ENCODE results near the gene PANX2. TPM values are rescaled to one million over a fixed set of nuclear protein-coding genes. Genes with fewer than 3 reads are reported as not detected.

The PANX2 gene
- total RNA-seq, 1 donor, result 0.94 TPM

DNA sequence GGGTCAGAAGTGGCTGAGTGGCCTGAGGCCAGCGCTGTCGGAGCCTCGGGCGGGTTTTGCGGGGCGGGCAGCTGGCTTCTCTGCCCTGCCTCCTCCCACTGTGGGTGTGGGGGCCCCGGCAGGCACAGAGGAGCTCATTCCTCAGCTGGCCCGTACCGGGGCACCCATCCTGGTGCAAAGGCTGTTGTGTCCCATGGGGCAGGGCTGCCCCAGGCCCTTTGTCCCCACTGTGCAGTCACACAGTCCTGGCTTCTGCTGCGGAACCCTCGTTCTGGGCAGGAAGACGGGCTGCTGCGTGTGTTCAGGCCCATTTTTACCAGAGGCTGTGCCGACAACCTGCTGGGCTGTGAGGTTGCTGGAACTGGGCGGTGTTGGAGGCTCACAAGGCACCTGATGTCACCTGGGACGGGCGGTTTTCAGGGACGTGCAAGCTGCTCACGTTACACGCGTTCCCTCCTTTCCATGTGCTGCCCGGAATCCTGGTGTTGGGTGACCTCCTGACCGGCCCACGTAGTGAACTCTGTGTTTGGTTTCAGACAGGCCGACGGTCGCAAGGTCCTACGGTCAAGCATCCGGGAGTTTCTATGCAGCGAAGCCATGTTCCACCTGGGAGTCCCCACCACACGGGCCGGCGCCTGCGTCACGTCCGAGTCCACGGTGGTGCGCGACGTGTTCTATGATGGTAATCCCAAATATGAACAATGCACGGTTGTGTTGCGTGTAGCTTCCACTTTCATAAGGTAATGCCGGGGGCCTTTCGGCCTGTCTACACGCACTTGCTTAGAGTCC is 35.4 kb downstream of the PANX2 start:
- peaks cover 63% of the 10 kb centered on the region for H3K4me1 ChIP-seq (ENCODE audit: insufficient read depth, low read length)
- no peaks in the 10 kb centered on the region for H3K27me3 ChIP-seq (ENCODE audit: insufficient read depth, low read length)
- H3K9me3 ChIP-seq (ENCODE audit: low read depth, low read length), result no peaks in the 10 kb centered on the region

DNA sequence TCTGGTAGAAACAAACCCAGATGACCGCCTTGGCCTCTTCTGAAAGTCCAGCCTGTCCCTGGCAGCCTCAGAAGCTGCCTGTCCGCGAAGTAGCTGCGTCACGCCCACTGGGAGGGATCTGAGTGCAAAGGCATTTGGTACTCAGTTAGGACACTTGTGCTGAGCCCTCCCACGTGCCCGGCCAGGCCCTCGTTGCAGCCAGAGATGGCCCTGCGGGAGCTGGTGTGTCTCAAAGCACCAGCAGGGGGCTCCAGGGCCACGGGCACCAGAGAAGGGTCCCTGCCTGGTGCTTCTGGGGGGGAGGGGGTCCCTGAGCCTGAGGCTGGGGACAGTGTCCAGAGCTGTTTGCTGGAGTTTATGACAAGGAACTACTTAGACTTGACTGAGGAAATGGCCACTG is 36.1 kb downstream of the PANX2 start:
- Histone ChIP-seq H3K4me3 (ENCODE audit: low read length) (no peak overlapping the region), H3K9me3 (ENCODE audit: low read depth, low read length) (no peaks in the 10 kb centered on the region), H3K27me3 (ENCODE audit: insufficient read depth, low read length) (no peaks in the 10 kb centered on the region), H3K4me1 (ENCODE audit: insufficient read depth, low read length) (peaks cover 61% of the 10 kb centered on the region)

More for the DNA sequence above, 35.4 kb downstream of the PANX2 start:
- H3K4me3 ChIP-seq (ENCODE audit: low read length), result no peak overlapping the region

DNA sequence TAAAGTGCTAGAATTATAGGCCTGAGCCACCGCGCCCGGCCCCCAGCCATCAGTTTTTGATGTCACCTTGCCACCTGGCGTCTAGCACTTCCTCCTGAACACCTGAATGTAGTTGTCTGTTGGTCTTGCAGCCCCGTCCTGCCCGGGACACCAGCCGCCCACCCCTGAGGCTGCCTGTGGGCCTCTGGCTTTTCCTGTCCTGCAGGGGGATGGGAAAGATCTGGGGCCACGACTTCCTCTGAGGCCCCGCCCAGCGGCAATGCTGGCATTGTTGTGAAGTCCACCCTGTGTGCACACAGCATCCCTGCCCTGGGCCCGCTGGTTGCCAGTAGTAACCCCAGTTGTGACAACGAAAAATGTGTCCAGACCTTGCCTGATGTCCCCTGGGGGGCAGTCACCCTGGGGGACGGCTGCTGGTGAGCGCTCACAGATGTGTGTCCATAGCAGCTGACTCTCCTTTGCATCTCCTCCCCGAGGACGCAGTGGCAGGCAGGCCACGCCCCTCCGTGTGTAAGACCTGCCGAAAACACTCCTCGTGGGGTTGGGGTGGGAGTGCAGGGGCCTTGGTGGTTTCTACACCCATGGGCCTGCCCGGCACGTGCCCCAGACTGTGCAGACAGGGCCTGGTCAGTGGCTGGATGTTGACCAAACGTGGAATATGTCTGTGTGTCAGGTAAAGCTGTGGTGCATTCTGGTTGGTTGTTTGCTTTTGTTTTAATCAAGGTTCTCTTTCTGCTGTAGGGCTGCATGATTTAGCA is 37.0 kb downstream of the PANX2 start:
- Histone ChIP-seq H3K4me3 (ENCODE audit: low read length) (no peak overlapping the region), H3K4me1 (ENCODE audit: insufficient read depth, low read length) (peaks cover 51% of the 10 kb centered on the region), H3K9me3 (ENCODE audit: low read depth, low read length) (no peaks in the 10 kb centered on the region), H3K27me3 (ENCODE audit: insufficient read depth, low read length) (no peaks in the 10 kb centered on the region)

DNA sequence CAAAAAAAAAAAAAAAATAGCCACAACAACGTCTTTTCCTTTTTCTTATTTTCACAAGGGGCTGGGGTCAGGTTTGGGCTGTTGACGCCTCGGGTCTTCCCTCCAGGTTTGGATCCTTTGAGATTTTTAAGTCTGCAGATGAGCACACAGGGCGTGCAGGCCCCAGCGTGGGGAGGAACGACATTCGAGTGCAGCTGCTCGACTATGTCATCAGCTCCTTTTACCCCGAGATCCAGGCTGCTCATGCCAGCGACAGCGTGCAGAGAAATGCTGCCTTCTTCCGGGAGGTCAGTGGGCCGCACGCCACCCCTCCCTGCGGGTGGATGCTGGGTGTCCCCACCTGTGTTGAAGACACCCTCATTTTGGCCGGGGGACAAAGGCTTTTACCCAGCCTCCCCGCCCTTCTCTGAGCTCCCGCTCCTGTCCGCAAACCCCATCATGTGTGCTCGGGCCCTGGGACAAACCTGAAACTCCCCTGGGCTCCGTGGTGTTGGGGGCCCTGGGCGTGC is 38.0 kb downstream of the PANX2 start:
- no peaks in the 10 kb centered on the region for H3K27me3 ChIP-seq (ENCODE audit: insufficient read depth, low read length)
- no peak overlapping the region for H3K4me3 ChIP-seq (ENCODE audit: low read length)
- H3K4me1 ChIP-seq (ENCODE audit: insufficient read depth, low read length), result peaks cover 43% of the 10 kb centered on the region
- H3K9me3 ChIP-seq (ENCODE audit: low read depth, low read length), result no peaks in the 10 kb centered on the region

DNA sequence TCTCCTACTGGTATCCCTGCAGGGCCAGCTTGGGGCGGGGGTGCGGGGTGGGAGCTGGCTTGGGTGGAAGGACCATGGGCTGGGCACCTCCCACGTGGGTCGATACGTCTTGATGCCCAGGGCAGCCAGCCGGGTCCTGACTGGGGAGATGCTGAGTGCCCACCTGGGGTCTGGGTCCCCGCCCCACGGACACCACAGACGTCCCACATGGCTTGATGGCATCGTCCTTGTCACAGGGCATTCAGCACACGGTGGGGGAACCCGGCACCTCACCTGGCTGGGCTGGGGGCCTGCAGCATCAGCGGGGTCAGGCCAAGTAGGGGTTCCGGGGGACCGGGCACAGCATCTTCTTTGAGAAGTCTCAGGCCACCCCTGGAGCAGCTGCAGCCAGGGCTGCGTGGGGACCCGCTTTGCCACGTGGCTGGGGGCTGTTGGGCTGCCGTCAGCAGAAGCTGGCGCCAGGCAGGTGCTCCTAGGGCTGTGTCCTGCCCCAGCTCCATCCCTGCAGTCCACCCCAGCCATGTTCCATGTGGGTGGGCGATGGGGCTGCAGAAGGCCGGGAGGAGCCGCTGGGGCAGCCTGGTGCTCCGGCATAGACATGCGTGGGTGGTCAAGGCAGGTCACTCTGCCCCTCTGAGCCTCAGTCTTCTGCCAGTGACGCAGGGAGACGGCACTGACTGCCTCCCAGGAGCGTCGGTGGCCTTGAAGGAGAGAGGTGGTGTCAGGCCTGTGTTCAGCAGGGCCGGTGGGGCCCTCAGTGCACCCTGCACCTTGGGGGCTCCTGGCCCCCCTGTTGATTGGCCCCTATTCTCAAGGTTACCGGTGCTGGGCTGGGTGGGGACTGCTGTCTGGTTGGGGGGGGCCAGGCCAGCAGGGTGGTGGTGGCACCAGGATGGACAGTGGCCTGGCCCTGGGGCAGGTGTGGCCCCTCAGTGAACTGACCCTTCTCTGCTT is 38.7 kb downstream of the PANX2 start:
- H3K4me1 ChIP-seq (ENCODE audit: insufficient read depth, low read length), result peaks cover 37% of the 10 kb centered on the region
- H3K27me3 ChIP-seq (ENCODE audit: insufficient read depth, low read length), result no peaks in the 10 kb centered on the region
- no peaks in the 10 kb centered on the region for H3K9me3 ChIP-seq (ENCODE audit: low read depth, low read length)
- H3K4me3 ChIP-seq (ENCODE audit: low read length), result no peak overlapping the region

DNA sequence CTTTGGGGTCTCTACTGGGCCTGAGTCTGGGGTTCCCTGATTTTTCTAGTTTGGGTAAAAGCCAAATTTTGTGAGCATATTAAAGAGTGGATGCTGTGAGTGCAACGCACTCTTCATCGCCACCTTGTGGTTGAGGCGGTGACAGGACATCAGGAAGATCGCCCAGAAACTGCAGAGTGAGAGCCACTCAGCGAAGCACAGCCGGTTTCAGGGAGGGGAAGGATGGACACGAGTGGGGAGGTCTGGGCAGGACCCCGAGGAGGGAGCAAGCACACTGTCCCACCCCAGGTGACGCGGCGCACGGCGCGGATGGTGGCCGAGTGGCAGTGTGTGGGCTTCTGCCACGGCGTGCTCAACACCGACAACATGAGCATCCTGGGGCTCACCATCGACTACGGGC is 39.4 kb downstream of the PANX2 start:
- Histone ChIP-seq H3K4me1 (ENCODE audit: insufficient read depth, low read length) (peaks cover 30% of the 10 kb centered on the region), H3K27me3 (ENCODE audit: insufficient read depth, low read length) (no peaks in the 10 kb centered on the region), H3K4me3 (ENCODE audit: low read length) (no peak overlapping the region), H3K9me3 (ENCODE audit: low read depth, low read length) (no peaks in the 10 kb centered on the region)

DNA sequence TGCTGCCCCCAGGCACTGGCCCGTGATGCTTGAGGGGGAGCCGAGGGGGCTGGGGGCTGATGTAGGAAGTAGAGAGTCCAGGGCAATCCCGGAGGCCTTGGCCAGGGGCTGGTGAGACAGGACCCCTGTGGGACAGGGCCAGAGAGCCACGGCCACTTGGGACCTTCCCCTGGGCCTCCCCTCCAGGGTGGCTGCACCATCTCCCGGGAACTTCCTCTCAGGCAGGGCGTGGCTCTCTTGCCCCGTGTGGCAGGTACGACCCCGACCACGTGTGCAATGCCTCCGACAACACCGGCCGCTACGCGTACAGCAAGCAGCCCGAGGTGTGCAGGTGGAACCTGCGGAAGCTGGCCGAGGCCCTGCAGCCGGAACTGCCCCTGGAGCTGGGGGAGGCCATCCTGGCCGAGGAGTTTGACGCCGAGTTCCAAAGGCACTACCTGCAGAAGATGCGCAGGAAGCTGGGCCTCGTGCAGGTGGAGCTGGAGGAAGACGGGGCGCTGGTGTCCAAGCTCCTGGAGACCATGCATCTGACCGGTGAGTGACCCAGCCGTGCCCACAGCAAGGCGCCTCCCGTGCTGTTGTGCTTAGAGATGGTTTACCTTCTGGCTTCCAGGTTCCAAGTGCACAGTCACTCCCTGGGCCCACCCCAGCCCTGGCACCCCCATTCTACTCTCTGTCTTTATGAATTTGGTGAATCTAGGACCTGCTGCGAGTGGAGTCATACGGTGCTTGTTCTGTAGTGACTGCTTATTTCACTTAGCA is 40.0 kb downstream of the PANX2 start:
- Histone ChIP-seq H3K4me3 (ENCODE audit: low read length) (no peak overlapping the region), H3K9me3 (ENCODE audit: low read depth, low read length) (no peaks in the 10 kb centered on the region), H3K4me1 (ENCODE audit: insufficient read depth, low read length) (peaks cover 25% of the 10 kb centered on the region), H3K27me3 (ENCODE audit: insufficient read depth, low read length) (no peaks in the 10 kb centered on the region)

DNA sequence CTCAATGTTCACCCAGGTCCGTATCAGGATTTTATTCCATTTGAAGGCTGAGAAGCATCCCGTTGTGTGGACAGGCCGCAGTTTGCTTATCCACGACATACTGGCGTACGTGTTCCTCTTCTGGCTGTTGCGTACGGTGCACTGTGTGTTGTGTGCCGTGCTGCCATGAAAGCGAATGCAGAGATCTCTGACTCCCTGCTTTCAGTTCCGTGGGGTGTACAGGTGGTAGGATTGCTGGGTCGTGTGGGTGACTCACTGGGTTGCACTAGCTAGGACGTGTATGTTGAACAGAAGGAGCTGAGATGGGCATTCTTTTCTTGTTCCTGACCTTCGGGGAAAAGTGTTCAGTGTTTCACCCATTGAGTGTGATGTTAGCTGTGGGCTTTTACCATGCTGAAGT is 40.6 kb downstream of the PANX2 start:
- no peaks in the 10 kb centered on the region for H3K9me3 ChIP-seq (ENCODE audit: low read depth, low read length)
- H3K4me3 ChIP-seq (ENCODE audit: low read length), result no peak overlapping the region
- peaks cover 25% of the 10 kb centered on the region for H3K4me1 ChIP-seq (ENCODE audit: insufficient read depth, low read length)
- no peaks in the 10 kb centered on the region for H3K27me3 ChIP-seq (ENCODE audit: insufficient read depth, low read length)

DNA sequence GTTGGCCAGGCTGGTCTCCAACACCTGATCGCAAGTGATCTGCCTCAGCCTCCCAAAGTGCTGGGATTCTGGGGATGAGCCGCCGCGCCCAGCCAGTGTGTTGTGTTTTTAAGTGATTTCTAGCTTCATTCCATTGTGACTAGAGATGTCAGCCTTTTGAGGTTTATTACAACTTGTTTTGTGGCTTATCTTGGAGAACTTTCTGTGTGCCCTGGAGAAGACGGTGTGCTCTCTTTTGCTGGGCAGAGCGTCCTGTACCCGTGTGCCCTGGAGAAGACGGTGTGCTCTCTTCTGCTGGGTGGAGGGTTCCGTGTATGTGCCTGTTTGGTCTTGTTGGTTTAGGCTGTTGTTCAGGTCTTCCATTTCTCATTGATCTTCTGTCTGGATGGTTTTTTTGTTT is 42.7 kb downstream of the PANX2 start:
- Histone ChIP-seq H3K4me3 (ENCODE audit: low read length) (no peak overlapping the region), H3K9me3 (ENCODE audit: low read depth, low read length) (no peaks in the 10 kb centered on the region), H3K27me3 (ENCODE audit: insufficient read depth, low read length) (no peaks in the 10 kb centered on the region), H3K4me1 (ENCODE audit: insufficient read depth, low read length) (peaks cover 9% of the 10 kb centered on the region)

DNA sequence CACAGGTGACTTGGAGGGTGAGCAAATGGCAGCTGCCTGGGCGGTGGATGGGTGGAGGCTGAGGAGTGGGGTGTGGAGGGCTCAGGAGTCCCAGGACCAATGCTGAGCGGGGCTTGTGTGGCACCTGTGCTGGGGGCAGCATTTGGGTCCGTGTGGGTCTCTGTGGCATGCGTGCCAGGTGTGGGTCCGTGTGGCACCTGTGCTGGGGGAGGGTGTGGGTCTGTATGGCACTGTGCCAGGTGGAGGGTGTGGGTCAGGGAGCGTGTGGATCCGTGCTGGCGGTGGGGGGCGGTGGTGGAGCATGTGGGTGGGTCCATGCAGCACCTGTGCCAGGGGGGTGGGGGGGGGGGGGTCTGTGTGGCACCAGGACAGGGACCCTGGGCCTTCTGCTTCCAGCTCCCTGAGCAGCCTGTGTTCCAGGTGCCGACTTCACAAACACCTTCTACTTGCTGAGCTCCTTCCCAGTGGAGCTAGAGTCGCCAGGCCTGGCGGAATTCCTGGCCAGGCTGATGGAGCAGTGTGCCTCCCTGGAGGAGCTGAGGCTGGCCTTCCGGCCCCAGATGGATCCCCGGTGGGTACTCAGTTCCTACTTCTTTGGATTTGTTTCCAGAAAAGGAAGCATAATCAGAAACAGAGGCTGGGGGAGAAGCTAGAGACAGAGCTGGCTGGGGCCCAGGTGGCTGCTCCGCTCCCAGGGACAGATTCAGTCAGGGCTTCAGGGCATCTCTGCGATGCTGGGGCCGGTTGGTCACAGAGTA is 44.9 kb downstream of the PANX2 start:
- Histone ChIP-seq H3K27me3 (ENCODE audit: insufficient read depth, low read length) (no peaks in the 10 kb centered on the region), H3K4me3 (ENCODE audit: low read length) (no peak overlapping the region), H3K4me1 (ENCODE audit: insufficient read depth, low read length) (no peaks in the 10 kb centered on the region), H3K9me3 (ENCODE audit: low read depth, low read length) (no peaks in the 10 kb centered on the region)

DNA sequence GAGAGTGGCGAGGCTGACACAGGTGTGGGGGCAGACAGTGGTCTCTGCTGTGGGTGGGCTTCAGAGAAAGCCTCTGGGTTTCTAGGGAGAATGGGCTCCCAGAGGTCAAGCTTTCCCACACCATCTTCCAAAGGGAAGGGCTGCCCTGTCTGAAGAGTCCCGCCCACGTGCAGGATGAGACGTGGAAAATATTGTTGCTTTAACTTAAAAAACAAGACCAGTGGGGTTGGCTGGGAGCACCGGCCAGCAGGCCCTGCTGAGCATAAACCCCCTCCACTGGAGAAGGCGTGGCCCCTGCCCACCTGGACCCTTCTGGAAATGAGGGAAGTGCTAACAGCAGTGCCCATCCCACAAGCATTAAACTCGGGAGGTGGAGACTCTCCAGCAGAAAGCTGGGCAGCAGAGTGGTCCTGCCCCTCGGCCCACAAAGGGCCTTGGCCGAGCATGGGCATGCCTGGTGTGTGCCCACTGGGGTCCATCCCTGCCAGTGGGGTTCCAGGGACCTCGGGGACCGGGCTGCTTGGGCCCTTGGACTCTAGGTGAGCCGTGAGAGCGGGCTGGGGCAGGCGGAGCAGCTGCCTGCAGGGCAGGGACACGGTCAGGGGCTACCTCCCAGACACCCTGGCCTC is 45.6 kb downstream of the PANX2 start:
- H3K4me3 ChIP-seq (ENCODE audit: low read length), result no peak overlapping the region
- H3K4me1 ChIP-seq (ENCODE audit: insufficient read depth, low read length), result no peaks in the 10 kb centered on the region
- H3K9me3 ChIP-seq (ENCODE audit: low read depth, low read length), result no peaks in the 10 kb centered on the region
- H3K27me3 ChIP-seq (ENCODE audit: insufficient read depth, low read length), result no peaks in the 10 kb centered on the region

DNA sequence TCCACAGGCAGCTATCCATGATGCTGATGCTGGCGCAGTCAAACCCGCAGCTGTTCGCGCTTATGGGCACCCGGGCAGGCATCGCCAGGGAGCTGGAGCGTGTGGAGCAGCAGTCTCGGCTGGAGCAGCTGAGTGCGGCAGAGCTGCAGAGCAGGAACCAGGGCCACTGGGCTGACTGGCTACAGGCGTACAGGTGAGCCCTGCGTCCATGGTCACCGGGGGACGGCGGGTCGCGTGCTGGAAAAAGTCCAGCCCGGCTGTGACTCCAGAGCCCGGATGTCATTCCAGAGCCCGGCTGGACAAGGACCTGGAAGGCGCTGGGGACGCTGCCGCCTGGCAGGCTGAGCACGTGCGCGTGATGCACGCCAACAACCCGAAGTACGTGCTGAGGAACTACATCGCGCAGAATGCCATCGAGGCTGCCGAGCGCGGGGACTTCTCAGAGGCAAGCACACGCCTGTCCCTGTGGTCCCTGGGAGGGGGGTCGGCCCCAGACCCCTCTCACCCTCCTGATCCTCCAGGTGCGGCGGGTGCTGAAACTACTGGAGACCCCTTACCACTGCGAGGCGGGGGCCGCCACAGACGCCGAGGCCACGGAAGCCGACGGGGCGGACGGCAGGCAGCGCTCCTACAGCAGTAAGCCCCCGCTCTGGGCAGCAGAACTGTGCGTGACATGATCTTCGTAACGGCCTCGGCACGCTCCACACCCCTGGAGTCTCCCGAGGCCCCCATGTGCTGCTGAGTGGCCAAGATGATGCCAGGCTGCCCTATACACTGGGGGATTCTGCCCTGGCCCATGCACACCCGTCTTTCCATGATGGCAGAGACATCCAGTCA is 46.4 kb downstream of the PANX2 start:
- Histone ChIP-seq H3K4me3 (ENCODE audit: low read length) (no peak overlapping the region), H3K27me3 (ENCODE audit: insufficient read depth, low read length) (no peaks in the 10 kb centered on the region), H3K9me3 (ENCODE audit: low read depth, low read length) (no peaks in the 10 kb centered on the region), H3K4me1 (ENCODE audit: insufficient read depth, low read length) (no peaks in the 10 kb centered on the region)
